Measurements from ENCODE around the gene LSM3. TPM values are rescaled to one million over a fixed set of nuclear protein-coding genes. Genes with fewer than 3 reads are reported as not detected.

Gene LSM3
- total and polyA plus RNA-seq, 12 donors: 4.1 to 25.8 (median 9.5) TPM

GRCh38 chr3:14208977-14209394 is 30.4 kb downstream of the LSM3 start:
- Histone ChIP-seq H3K27ac (peak overlapping the region in 1 of 5 donors; percentile 31), H3K36me3 (replicated peaks in 1 of 2) (no peaks in the 10 kb centered on the region), H3K27me3 (no peaks in the 10 kb centered on the region), H3K4me3 (no peak overlapping the region), H3K4me1 (replicated peaks in 1 of 2) (peaks cover 11 to 29% of the 10 kb centered on the region in 2 donors), H3K9me3 (replicated peaks in 1 of 3) (no peaks in the 10 kb centered on the region)
- TF ChIP-seq CTCF (IDR thresholded peaks at IDR 0.05) (no peak), POLR2A (IDR thresholded peaks at IDR 0.05) (no peak)
- intact Hi-C loops (cut with DNase I): loop anchor here in 1 of 2 donors (10.0 kb wide), 1 partner anchor 46 kb away; no protein-coding TSS in a partner anchor
- DNase-seq: no peak
- 69 to 81% (median 72%) methylated on average over 5 of the region's 5 CpGs for WGBS, 4 donors

GRCh38 chr3:14209581-14210289 is 31.1 kb downstream of the LSM3 start:
- no peaks in the 10 kb centered on the region for H3K27me3 ChIP-seq
- H3K36me3 ChIP-seq (replicated peaks in 1 of 2): no peaks in the 10 kb centered on the region
- peak overlapping the region in 1 of 5 donors; percentile 41 for H3K27ac ChIP-seq
- intact Hi-C loops (cut with DNase I): loop anchor here in 1 of 2 donors (10.0 kb wide), 1 partner anchor 45 kb away; no protein-coding TSS in a partner anchor
- DNase-seq: no peak
- H3K9me3 ChIP-seq (replicated peaks in 1 of 3): no peaks in the 10 kb centered on the region
- peaks cover 6 to 22% of the 10 kb centered on the region in 2 donors for H3K4me1 ChIP-seq (replicated peaks in 1 of 2)
- no peak overlapping the region for H3K4me3 ChIP-seq
- WGBS, 4 donors: 76 to 86% (median 84%) methylated on average over 14 of the region's 14 CpGs
- TF ChIP-seq POLR2A (IDR thresholded peaks at IDR 0.05): no peak
- no peak for TF ChIP-seq CTCF (IDR thresholded peaks at IDR 0.05)

- Histone ChIP-seq H3K4me1 (replicated peaks in 1 of 2) (peaks cover 2 to 16% of the 10 kb centered on the region in 2 donors), H3K27ac (peak overlapping the region in 1 of 5 donors; percentile 3), H3K9me3 (replicated peaks in 1 of 3) (no peaks in the 10 kb centered on the region), H3K4me3 (no peak overlapping the region), H3K27me3 (no peaks in the 10 kb centered on the region), H3K36me3 (replicated peaks in 1 of 2) (no peaks in the 10 kb centered on the region)
- no peak for DNase-seq
- intact Hi-C loops (cut with DNase I): no loop called here
- 46 to 65% (median 60%) methylated on average over 3 of the region's 3 CpGs for WGBS, 4 donors
- no peak for TF ChIP-seq POLR2A (IDR thresholded peaks at IDR 0.05)
- TF ChIP-seq CTCF (IDR thresholded peaks at IDR 0.05): no peak
These were observed 31.7 kb downstream of the LSM3 start for GRCh38 chr3:14210290-14210688.

GRCh38 chr3:14210843-14211594 is 32.4 kb downstream of the LSM3 start:
- Histone ChIP-seq H3K9me3 (replicated peaks in 1 of 3) (no peaks in the 10 kb centered on the region), H3K27me3 (no peaks in the 10 kb centered on the region), H3K4me1 (replicated peaks in 1 of 2) (peaks cover 0 to 13% of the 10 kb centered on the region in 2 donors), H3K36me3 (replicated peaks in 1 of 2) (no peaks in the 10 kb centered on the region), H3K4me3 (no peak overlapping the region), H3K27ac (peak overlapping the region in 1 of 5 donors; percentile 36)
- WGBS, 4 donors: 30 to 68% (median 44%) methylated on average over 4 of the region's 4 CpGs
- no peak for TF ChIP-seq CTCF (IDR thresholded peaks at IDR 0.05)
- TF ChIP-seq POLR2A (IDR thresholded peaks at IDR 0.05): no peak
- no peak for DNase-seq
- intact Hi-C loops (cut with DNase I): no loop called here

Measured in adrenal gland (tissue), 12 donors.